H9 (cell line): ENCODE measurements around the gene ZNFX1. TPM values are rescaled to one million over a fixed set of nuclear protein-coding genes. Genes with fewer than 3 reads are reported as not detected.

Experiments used
- DNase-seq: peaks from one replicate; pipeline ENCODE4 v3.0.0-alpha.2; 2017
- H2AFZ ChIP-seq: one replicate; pipeline ENCODE4 v1.6.1; 2013; ENCODE audit warnings: mild to moderate bottlenecking, low read length, control low read depth, moderate library complexity
- H2AK5ac ChIP-seq: 2 replicates; pipeline ENCODE4 v1.6.1; 2013; ENCODE audit warnings: low read length, control low read depth, mixed read lengths; ENCODE audit not compliant: insufficient read length
- H2BK120ac ChIP-seq: one replicate; pipeline ENCODE4 v1.6.1; 2013; ENCODE audit warnings: low read depth, mild to moderate bottlenecking, low read length, control low read depth, inconsistent platforms; ENCODE audit not compliant: poor library complexity, severe bottlenecking
- H2BK12ac ChIP-seq: 2 replicates; pipeline ENCODE4 v1.6.1; 2013; ENCODE audit warnings: low read length, control low read depth, mixed read lengths, low read depth; ENCODE audit not compliant: insufficient read length
- H2BK15ac ChIP-seq: 2 replicates; pipeline ENCODE4 v1.6.1; 2013; ENCODE audit warnings: low read depth, low read length, control low read depth
- H2BK20ac ChIP-seq: one replicate; pipeline ENCODE4 v1.6.1; 2013; ENCODE audit warnings: low read depth, mild to moderate bottlenecking, low read length, control low read depth, inconsistent platforms; ENCODE audit not compliant: poor library complexity, severe bottlenecking
- H2BK5ac ChIP-seq: 2 replicates; pipeline ENCODE4 v1.6.1; 2013; ENCODE audit warnings: low read length, control low read depth, mixed read lengths; ENCODE audit not compliant: insufficient read length
- H3K14ac ChIP-seq: 2 replicates; pipeline ENCODE4 v1.6.1; 2013; ENCODE audit warnings: low read length, control low read depth; ENCODE audit not compliant: insufficient read depth
- H3K18ac ChIP-seq: 2 replicates; pipeline ENCODE4 v1.6.1; 2013; ENCODE audit warnings: low read depth, mild to moderate bottlenecking, mixed read lengths, low read length, control low read depth; ENCODE audit not compliant: insufficient read length
- H3K23ac ChIP-seq: 2 replicates; pipeline ENCODE4 v1.6.1; 2013; ENCODE audit warnings: low read length, control low read depth, mixed read lengths, low read depth; ENCODE audit not compliant: insufficient read length
- H3K23me2 ChIP-seq: 2 replicates; pipeline ENCODE4 v1.6.1; 2013; ENCODE audit warnings: low read depth, mild to moderate bottlenecking, mixed read lengths, low read length, control low read depth; ENCODE audit not compliant: insufficient read length, poor library complexity, severe bottlenecking
- H3K27ac ChIP-seq: 2 replicates; pipeline ENCODE4 v1.5.1; 2013; ENCODE audit warnings: low read length, control low read depth, mixed read lengths, low read depth; ENCODE audit not compliant: insufficient read length
- H3K27me3 ChIP-seq: 2 replicates; pipeline ENCODE4 v1.6.1; 2013; ENCODE audit warnings: low read length, control low read depth, inconsistent platforms; ENCODE audit not compliant: insufficient read depth
- H3K4ac ChIP-seq: 2 replicates; pipeline ENCODE4 v1.6.1; 2013; ENCODE audit warnings: low read depth, mild to moderate bottlenecking, control low read depth, inconsistent platforms, low read length, moderate library complexity
- H3K4me1 ChIP-seq: 2 replicates; pipeline ENCODE4 v1.6.1; 2013; ENCODE audit warnings: low read length, control low read depth, inconsistent platforms; ENCODE audit not compliant: insufficient read depth
- H3K4me2 ChIP-seq: 2 replicates; pipeline ENCODE4 v1.6.1; 2013; ENCODE audit warnings: low read length, control low read depth, mixed read lengths; ENCODE audit not compliant: insufficient read length, insufficient read depth
- H3K56ac ChIP-seq: 2 replicates; pipeline ENCODE4 v1.6.1; 2013; ENCODE audit warnings: low read depth, mild to moderate bottlenecking, mixed read lengths, low read length, control low read depth; ENCODE audit not compliant: insufficient read length
- H3K79me1 ChIP-seq: 2 replicates; pipeline ENCODE4 v1.6.1; 2013; ENCODE audit warnings: low read depth, mild to moderate bottlenecking, moderate library complexity, low read length, control low read depth, inconsistent platforms; ENCODE audit not compliant: insufficient read depth, poor library complexity, severe bottlenecking
- H3K79me2 ChIP-seq: 2 replicates; pipeline ENCODE4 v1.6.1; 2013; ENCODE audit warnings: low read length, control low read depth, inconsistent platforms; ENCODE audit not compliant: insufficient read depth
- H3K9ac ChIP-seq: 2 replicates; pipeline ENCODE4 v1.6.1; 2013; ENCODE audit warnings: low read length, control low read depth, mixed read lengths; ENCODE audit not compliant: insufficient read length; ENCODE audit errors: extremely low read depth
- H3K9me3 ChIP-seq: one replicate; pipeline ENCODE4 v1.6.1; 2013; ENCODE audit warnings: low read depth, low read length, inconsistent platforms; ENCODE audit not compliant: control insufficient read depth
- H3T11ph ChIP-seq: one replicate; pipeline ENCODE4 v1.6.1; 2013; ENCODE audit warnings: mild to moderate bottlenecking, low read length, control low read depth, inconsistent platforms
- H4K20me1 ChIP-seq: one replicate; pipeline ENCODE4 v1.6.1; 2013; ENCODE audit not compliant: control insufficient read depth, insufficient read length, insufficient read depth
- H4K5ac ChIP-seq: 2 replicates; pipeline ENCODE4 v1.6.1; 2013; ENCODE audit warnings: low read depth, mild to moderate bottlenecking, mixed read lengths, low read length, control low read depth; ENCODE audit not compliant: insufficient read length
- H4K8ac ChIP-seq: replicated peaks from 2 replicates; pipeline ENCODE4 v1.6.1; 2013; ENCODE audit warnings: low read length, control low read depth, mixed read lengths, low read depth; ENCODE audit not compliant: insufficient read length
- H4K91ac ChIP-seq: 2 replicates; pipeline ENCODE4 v1.6.1; 2013; ENCODE audit warnings: low read depth, mild to moderate bottlenecking, moderate library complexity, mixed read lengths, low read length, control low read depth; ENCODE audit not compliant: insufficient read length
- H3K27ac Mint-ChIP-seq, 3 experiments: 2 replicates in 2 of 3; 3 replicates in 1 of 3; pipeline ENCODE4 v1.8.0; 2020 to 2021; ENCODE audit warnings: mixed read lengths in 3 of 3, mild to moderate bottlenecking in 1 of 3, moderate library complexity in 1 of 3
- H3K27me3 Mint-ChIP-seq: 2 replicates; pipeline ENCODE4 v1.8.0; 2021; ENCODE audit warnings: low read depth, mild to moderate bottlenecking, moderate library complexity, mixed read lengths
- H3K36me3 Mint-ChIP-seq, 3 experiments: 2 replicates in 2 of 3; 3 replicates in 1 of 3; pipeline ENCODE4 v1.8.0; 2020 to 2021; ENCODE audit warnings: low read depth in 3 of 3, mixed read lengths in 3 of 3; ENCODE audit not compliant: insufficient read depth in 1 of 3
- H3K4me1 Mint-ChIP-seq, 2 experiments: 2 replicates each; pipeline ENCODE4 v1.8.0; 2020; ENCODE audit warnings: mixed read lengths in 2 of 2
- H3K4me3 Mint-ChIP-seq, 2 experiments: 2 replicates in 1 of 2; 3 replicates in 1 of 2; pipeline ENCODE4 v1.8.0; 2020 to 2021; ENCODE audit warnings: mild to moderate bottlenecking in 2 of 2, mixed read lengths in 2 of 2, moderate library complexity in 1 of 2
- H3K9me3 Mint-ChIP-seq, 2 experiments: 2 replicates in 1 of 2; 3 replicates in 1 of 2; pipeline ENCODE4 v1.8.0; 2020; ENCODE audit warnings: mild to moderate bottlenecking in 2 of 2, mixed read lengths in 2 of 2, moderate library complexity in 1 of 2
- CTCF ChIP-seq: fragments of 200-600 bp; sonication (generic); conservative IDR thresholded peaks from 3 replicates; pipeline ENCODE4 v1.8.0; 2021; ENCODE audit warnings: antibody characterized with exemption, mild to moderate bottlenecking
- WGBS: extraction: QIAGEN DNeasy Blood & Tissue Kit; methylation state at CpG from one replicate; pipeline ENCODE4 v1.1.7; 2013; ENCODE audit warnings: missing lambda C conversion rate, low lambda C conversion rate, mixed read lengths; ENCODE audit not compliant: insufficient read length; ENCODE audit errors: extremely low coverage; 5-methylcytosine and 5-hydroxymethylcytosine counted together
- total RNA-seq: library from RNA; stranded (reverse); gene quantifications from 2 replicates; pipeline ENCODE4 v1.2.1, GENCODE V29; 2021

Gene ZNFX1
- total RNA-seq, 1 experiment from 2014 or later: 13.3 TPM

- no peak overlapping the region for H2BK12ac ChIP-seq
- H4K20me1 ChIP-seq: no peaks in the 10 kb centered on the region
- no peak overlapping the region for H2BK5ac ChIP-seq
- no peak for DNase-seq
- H3K23ac ChIP-seq: no peak overlapping the region
- no peak overlapping the region for H3K27ac ChIP-seq
- H3K4me1 ChIP-seq: no peaks in the 10 kb centered on the region
- H2AFZ ChIP-seq: no peak overlapping the region
- no peak overlapping the region for H3K18ac ChIP-seq
- H4K5ac ChIP-seq: no peak overlapping the region
- H2BK15ac ChIP-seq: no peak overlapping the region
- Mint-ChIP-seq H3K4me3 (no peak overlapping the region), H3K4me1 (no peaks in the 10 kb centered on the region), H3K9me3 (no peaks in the 10 kb centered on the region), H3K27me3 (no peaks in the 10 kb centered on the region), H3K36me3 (peaks cover 29 to 85% (median 55%) of the 10 kb centered on the region in 3 experiments; a peak in 6 of 7 replicates), H3K27ac (no peak overlapping the region; a peak in 1 of 7 replicates)
- WGBS: no CpG with 5 or more reads among the region's 10 CpGs
- no peak overlapping the region for H2BK20ac ChIP-seq
- no peak overlapping the region for H3K9ac ChIP-seq
- no peak overlapping the region for H4K8ac ChIP-seq
- no peaks in the 10 kb centered on the region for H3K9me3 ChIP-seq
- no peaks in the 10 kb centered on the region for H3K79me1 ChIP-seq
- no peak overlapping the region for H2BK120ac ChIP-seq
- H3K79me2 ChIP-seq: no peaks in the 10 kb centered on the region
- H3K23me2 ChIP-seq: no peaks in the 10 kb centered on the region
- H3K4me2 ChIP-seq: no peak overlapping the region
- H3K14ac ChIP-seq: no peak overlapping the region
- no peak overlapping the region for H4K91ac ChIP-seq
- H3K4ac ChIP-seq: no peak overlapping the region
- no peak overlapping the region for H3T11ph ChIP-seq
- H2AK5ac ChIP-seq: no peak overlapping the region
- no peak for TF ChIP-seq CTCF
- H3K27me3 ChIP-seq: no peaks in the 10 kb centered on the region
- H3K56ac ChIP-seq: no peak overlapping the region
These were observed 29.6 kb downstream of the ZNFX1 start for GRCh38 chr20:49248301-49248700.
